IMR-90 (cell line): ENCODE measurements around the gene HOXB6.

Experiments
- BHLHE40 ChIP-seq: fragments of 150-350 bp; IDR thresholded peaks from 2 replicates; pipeline ENCODE4 v1.6.1; 2016; ENCODE audit warnings: mild to moderate bottlenecking, low read depth, low read length
- CEBPB ChIP-seq: IDR thresholded peaks from 2 replicates; pipeline ENCODE4 v1.6.1; 2012; ENCODE audit warnings: low read depth, low read length, improper control_type of control experiment
- CHD1 ChIP-seq: IDR thresholded peaks from 2 replicates; pipeline ENCODE4 v1.6.1; 2012; ENCODE audit warnings: low read depth, low read length, improper control_type of control experiment
- FOS ChIP-seq: fragments of 150-350 bp; IDR thresholded peaks from 2 replicates; pipeline ENCODE4 v1.6.1; 2016; ENCODE audit warnings: low read depth, low read length
- MAFK ChIP-seq: IDR thresholded peaks from 2 replicates; pipeline ENCODE4 v1.6.1; 2012; ENCODE audit warnings: low read depth, low read length, improper control_type of control experiment
- POLR2A ChIP-seq: IDR thresholded peaks from 2 replicates; pipeline ENCODE4 v1.6.1; 2012; ENCODE audit warnings: mild to moderate bottlenecking, low read depth, low read length
- RAD21 ChIP-seq: IDR thresholded peaks from 2 replicates; pipeline ENCODE4 v1.6.1; 2012; ENCODE audit warnings: low read length, improper control_type of control experiment
- RCOR1 ChIP-seq: IDR thresholded peaks from 2 replicates; pipeline ENCODE4 v1.6.1; 2012; ENCODE audit warnings: mild to moderate bottlenecking, low read length, improper control_type of control experiment; ENCODE audit not compliant: insufficient replicate concordance
- RFX5 ChIP-seq: IDR thresholded peaks from 2 replicates; pipeline ENCODE4 v1.8.0; 2012; ENCODE audit warnings: low read depth, mild to moderate bottlenecking, low read length, moderate library complexity
- SMC3 ChIP-seq: fragments of 150-350 bp; IDR thresholded peaks from 2 replicates; pipeline ENCODE4 v1.6.1; 2016; ENCODE audit warnings: low read depth, mild to moderate bottlenecking, antibody characterized with exemption, low read length, moderate library complexity
- TF ChIP-seq, protein P1 (sequence below): conservative IDR thresholded peaks from 2 replicates; pipeline ENCODE4 v1.5.1; 2012; ENCODE audit warnings: mild to moderate bottlenecking, low read depth, low read length, improper control_type of control experiment
- TF ChIP-seq, protein P2 (sequence below): fragments of 150-350 bp; IDR thresholded peaks from 2 replicates; pipeline ENCODE4 v1.6.1; 2016; ENCODE audit warnings: low read depth, mild to moderate bottlenecking, low read length, moderate library complexity, borderline replicate concordance

DNA sequence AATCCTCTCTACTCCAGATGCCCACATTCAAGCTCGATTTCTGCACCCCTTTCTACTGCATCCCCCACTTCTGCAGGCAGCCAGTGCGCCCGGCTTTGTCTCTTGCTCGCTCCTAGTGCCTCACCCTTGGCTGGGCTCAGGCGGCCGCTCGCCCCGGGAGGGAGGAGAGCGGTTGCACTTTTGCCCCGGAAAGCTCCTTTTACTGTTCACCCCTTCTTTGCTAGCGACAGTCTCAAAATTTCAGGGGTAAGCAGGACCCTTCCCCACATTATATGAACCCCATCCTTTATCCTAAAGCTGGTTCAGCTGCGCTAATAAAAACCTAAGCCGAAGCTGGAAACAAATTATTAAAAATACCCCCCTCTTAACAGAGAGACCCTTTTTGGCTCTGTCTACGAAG is 12.2 kb downstream of the HOXB6 start:
- TF ChIP-seq, protein P1, sequence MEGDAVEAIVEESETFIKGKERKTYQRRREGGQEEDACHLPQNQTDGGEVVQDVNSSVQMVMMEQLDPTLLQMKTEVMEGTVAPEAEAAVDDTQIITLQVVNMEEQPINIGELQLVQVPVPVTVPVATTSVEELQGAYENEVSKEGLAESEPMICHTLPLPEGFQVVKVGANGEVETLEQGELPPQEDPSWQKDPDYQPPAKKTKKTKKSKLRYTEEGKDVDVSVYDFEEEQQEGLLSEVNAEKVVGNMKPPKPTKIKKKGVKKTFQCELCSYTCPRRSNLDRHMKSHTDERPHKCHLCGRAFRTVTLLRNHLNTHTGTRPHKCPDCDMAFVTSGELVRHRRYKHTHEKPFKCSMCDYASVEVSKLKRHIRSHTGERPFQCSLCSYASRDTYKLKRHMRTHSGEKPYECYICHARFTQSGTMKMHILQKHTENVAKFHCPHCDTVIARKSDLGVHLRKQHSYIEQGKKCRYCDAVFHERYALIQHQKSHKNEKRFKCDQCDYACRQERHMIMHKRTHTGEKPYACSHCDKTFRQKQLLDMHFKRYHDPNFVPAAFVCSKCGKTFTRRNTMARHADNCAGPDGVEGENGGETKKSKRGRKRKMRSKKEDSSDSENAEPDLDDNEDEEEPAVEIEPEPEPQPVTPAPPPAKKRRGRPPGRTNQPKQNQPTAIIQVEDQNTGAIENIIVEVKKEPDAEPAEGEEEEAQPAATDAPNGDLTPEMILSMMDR = no peak
- TF ChIP-seq SMC3 = no peak
- no peak for TF ChIP-seq BHLHE40
- TF ChIP-seq MAFK = no peak
- TF ChIP-seq RCOR1 = no peak
- no peak for TF ChIP-seq POLR2A
- no peak for TF ChIP-seq FOS
- TF ChIP-seq RAD21 = no peak
- no peak for TF ChIP-seq RFX5
- no peak for TF ChIP-seq CHD1
- TF ChIP-seq, protein P2, sequence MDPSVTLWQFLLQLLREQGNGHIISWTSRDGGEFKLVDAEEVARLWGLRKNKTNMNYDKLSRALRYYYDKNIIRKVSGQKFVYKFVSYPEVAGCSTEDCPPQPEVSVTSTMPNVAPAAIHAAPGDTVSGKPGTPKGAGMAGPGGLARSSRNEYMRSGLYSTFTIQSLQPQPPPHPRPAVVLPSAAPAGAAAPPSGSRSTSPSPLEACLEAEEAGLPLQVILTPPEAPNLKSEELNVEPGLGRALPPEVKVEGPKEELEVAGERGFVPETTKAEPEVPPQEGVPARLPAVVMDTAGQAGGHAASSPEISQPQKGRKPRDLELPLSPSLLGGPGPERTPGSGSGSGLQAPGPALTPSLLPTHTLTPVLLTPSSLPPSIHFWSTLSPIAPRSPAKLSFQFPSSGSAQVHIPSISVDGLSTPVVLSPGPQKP = no peak
- TF ChIP-seq CEBPB = no peak
